HEK293 (cell line): ENCODE measurements around the gene HERC3.

Experiments used
- CTCF ChIA-PET: fragments of 350-600 bp; formaldehyde crosslinking; extraction: SDS; loops from one replicate; lab custom pipeline; 2021; ENCODE audit warnings: antibody characterized with exemption; lab: Yijun Ruan, JAX
- POLR2A ChIA-PET: fragments of 300-600 bp; formaldehyde crosslinking; extraction: SDS; loops from one replicate; lab custom pipeline; 2020; ENCODE audit warnings: antibody characterized with exemption, inconsistent platforms; lab: Yijun Ruan, JAX
- H3K27ac ChIP-seq: fragments of 200-500 bp; sonication (Bioruptor generic); 2 replicates; pipeline ENCODE4 v1.5.1; 2014; ENCODE audit warnings: low read depth, low read length, control low read depth, inconsistent platforms; ENCODE audit errors: extremely low read depth
- H3K36me3 ChIP-seq, 2 experiments: fragments of 200-500 bp in 1 of 2; sonication (Bioruptor generic) in 1 of 2; 1 replicate in 1 of 2; 2 replicates in 1 of 2; pipeline ENCODE4 v1.5.1; 2014 to 2017; ENCODE audit warnings: inconsistent platforms in 2 of 2, low read length in 2 of 2; ENCODE audit not compliant: control insufficient read depth in 2 of 2, insufficient read depth in 1 of 2
- H3K4me1 ChIP-seq: fragments of 200-500 bp; sonication (Bioruptor generic); 2 replicates; pipeline ENCODE4 v1.5.1; 2014; ENCODE audit warnings: mild to moderate bottlenecking, low read length, inconsistent platforms; ENCODE audit not compliant: control insufficient read depth, insufficient read depth
- H3K4me3 ChIP-seq: 2 replicates; pipeline ENCODE4 v1.5.1; 2011; ENCODE audit warnings: low read depth, mild to moderate bottlenecking, control low read depth, low read length, moderate library complexity
- H3K9me3 ChIP-seq: fragments of 200-500 bp; sonication (Bioruptor generic); 2 replicates; pipeline ENCODE4 v1.5.1; 2014; ENCODE audit warnings: low read depth, low read length, inconsistent platforms; ENCODE audit not compliant: control insufficient read depth, insufficient read depth
- BCL11A ChIP-seq: fragments of 450-650 bp; formaldehyde crosslinking; IDR thresholded peaks from 2 replicates; pipeline ENCODE4 v1.5.1; 2016; ENCODE audit warnings: low read depth, missing biosample characterization, missing genetic modification characterization
- GLIS1 ChIP-seq: fragments of 450-650 bp; formaldehyde crosslinking; IDR thresholded peaks from 2 replicates; pipeline ENCODE4 v1.5.1; 2016; ENCODE audit warnings: missing biosample characterization, missing genetic modification characterization
- HIC1 ChIP-seq: fragments of 450-650 bp; formaldehyde crosslinking; IDR thresholded peaks from 2 replicates; pipeline ENCODE4 v1.5.1; 2016; ENCODE audit warnings: missing biosample characterization, missing genetic modification characterization
- ZBTB11 ChIP-seq: fragments of 450-650 bp; formaldehyde crosslinking; conservative IDR thresholded peaks from 2 replicates; pipeline ENCODE4 v1.5.1; 2016; ENCODE audit warnings: low read depth, missing biosample characterization, missing genetic modification characterization
- ZBTB17 ChIP-seq: fragments of 450-650 bp; formaldehyde crosslinking; IDR thresholded peaks from 2 replicates; pipeline ENCODE4 v1.5.1; 2016; ENCODE audit warnings: missing biosample characterization, missing genetic modification characterization
- ZBTB26 ChIP-seq: fragments of 450-650 bp; formaldehyde crosslinking; optimal IDR thresholded peaks from 2 replicates; pipeline ENCODE3; 2016; ENCODE audit warnings: missing biosample characterization, mild to moderate bottlenecking, missing genetic modification characterization
- ZBTB6 ChIP-seq: fragments of 450-650 bp; formaldehyde crosslinking; IDR thresholded peaks from 2 replicates; pipeline ENCODE4 v1.5.1; 2017; ENCODE audit warnings: missing biosample characterization, missing genetic modification characterization
- ZBTB8A ChIP-seq: fragments of 450-650 bp; formaldehyde crosslinking; IDR thresholded peaks from 2 replicates; pipeline ENCODE4 v1.5.1; 2016; ENCODE audit warnings: missing biosample characterization, missing genetic modification characterization
- ZFP3 ChIP-seq: fragments of 450-650 bp; formaldehyde crosslinking; IDR thresholded peaks from 2 replicates; pipeline ENCODE4 v1.5.1; 2016; ENCODE audit warnings: low read depth, missing biosample characterization, missing genetic modification characterization
- ZNF174 ChIP-seq: fragments of 450-650 bp; formaldehyde crosslinking; IDR thresholded peaks from 2 replicates; pipeline ENCODE4 v1.5.0; 2017; ENCODE audit warnings: missing biosample characterization, mild to moderate bottlenecking, missing genetic modification characterization
- ZNF202 ChIP-seq: fragments of 450-650 bp; formaldehyde crosslinking; IDR thresholded peaks from 2 replicates; pipeline ENCODE4 v1.5.1; 2016; ENCODE audit warnings: missing biosample characterization, missing genetic modification characterization, borderline replicate concordance
- ZNF221 ChIP-seq: fragments of 450-650 bp; formaldehyde crosslinking; IDR thresholded peaks from 2 replicates; pipeline ENCODE4 v1.5.1; 2017; ENCODE audit warnings: missing biosample characterization, missing genetic modification characterization, borderline replicate concordance
- ZNF398 ChIP-seq: fragments of 450-650 bp; formaldehyde crosslinking; IDR thresholded peaks from 2 replicates; pipeline ENCODE4 v1.5.1; 2017; ENCODE audit warnings: missing biosample characterization, missing genetic modification characterization
- ZNF558 ChIP-seq: fragments of 450-650 bp; formaldehyde crosslinking; IDR thresholded peaks from 2 replicates; pipeline ENCODE4 v1.5.1; 2016; ENCODE audit warnings: missing biosample characterization, missing genetic modification characterization
- ZNF600 ChIP-seq: fragments of 450-650 bp; formaldehyde crosslinking; IDR thresholded peaks from 2 replicates; pipeline ENCODE4 v1.5.1; 2016; ENCODE audit warnings: missing biosample characterization, missing genetic modification characterization
- ZNF645 ChIP-seq: fragments of 450-650 bp; formaldehyde crosslinking; IDR thresholded peaks from 2 replicates; pipeline ENCODE4; 2016; ENCODE audit warnings: missing biosample characterization, missing genetic modification characterization
- ZNF76 ChIP-seq: fragments of 450-650 bp; formaldehyde crosslinking; IDR thresholded peaks from 2 replicates; pipeline ENCODE4; 2016; ENCODE audit warnings: low read depth, missing biosample characterization, missing genetic modification characterization, borderline replicate concordance

HERC3 gene

GRCh38 chr4:88720451-88721428 is 128.5 kb downstream of the HERC3 start (continued):
- no peak for TF ChIP-seq ZNF398 (tag by site-specific recombination)

- ChIA-PET CTCF (no interaction called here), POLR2A (no interaction called here)
- no peak for TF ChIP-seq ZBTB8A (tag by site-specific recombination)
- no peak for TF ChIP-seq ZNF558
- TF ChIP-seq ZNF174 (tag by site-specific recombination) = no peak
- TF ChIP-seq ZBTB6 (tag by site-specific recombination) = no peak
- no peak for TF ChIP-seq ZNF76 (tag by site-specific recombination)
- no peak for TF ChIP-seq ZNF202 (tag by site-specific recombination)
- TF ChIP-seq ZNF221 = no peak
- no peak for TF ChIP-seq ZNF645 (tag by site-specific recombination)
- TF ChIP-seq GLIS1 (tag by site-specific recombination) = no peak
- no peak for TF ChIP-seq ZNF600 (tag by site-specific recombination)
- no peak for TF ChIP-seq HIC1 (tag by site-specific recombination)
- no peak for TF ChIP-seq ZBTB17
- TF ChIP-seq ZBTB11 (tag by site-specific recombination) = no peak
- TF ChIP-seq ZFP3 (tag by site-specific recombination) = no peak
- no peak for TF ChIP-seq BCL11A (tag by site-specific recombination)
- TF ChIP-seq ZBTB26 (tag by site-specific recombination) = no peak
- Histone ChIP-seq H3K4me1 (no peaks in the 10 kb centered on the region), H3K9me3 (no peaks in the 10 kb centered on the region), H3K27ac (no peak overlapping the region), H3K4me3 (no peak overlapping the region), H3K36me3 (peaks cover 0 to 34% of the 10 kb centered on the region in 2 experiments; a peak in 2 of 3 replicates)
Measured at GRCh38 chr4:88722276-88722780, 130.0 kb downstream of the HERC3 start.
